ENCODE results near the gene GRB7. TPM values are rescaled to one million over a fixed set of nuclear protein-coding genes. Genes with fewer than 3 reads are reported as not detected.

The GRB7 gene
- total and polyA plus RNA-seq, 10 of the 15 experiments (the other 5 are each of a cell fraction or from before 2014, with no cell fraction given), result 0.05 to 0.34 (median 0.19) TPM; not detected in 4

GRCh38 chr17:39769974-39770587, 32.3 kb downstream of the GRB7 start:
- FAIRE-seq (peak; percentile 57), ATAC-seq (peak; percentile 81), DNase-seq (ENCODE audit: low read depth, low spot score) (peak; percentile 84)
- RAD21 ChIA-PET (ENCODE audit: unreplicated experiment), result interaction anchor here (1.0 to 2.2 kb wide), 9 partner anchors 8 to 169 kb away, joined by 3 to 21 read pairs (median 5); no protein-coding TSS in a partner anchor
- intact Hi-C loops (cut with micrococcal nuclease; ENCODE audit: unreplicated experiment), result loop anchor here (5.0 kb wide), 1 partner anchor 77 kb away; no protein-coding TSS in a partner anchor
- Histone ChIP-seq H3K9me3 (replicated peaks; ENCODE audit: control insufficient read depth, insufficient read depth, low read length) (no peaks in the 10 kb centered on the region), H3K9ac (ENCODE audit: control insufficient read depth, insufficient read depth, low read length) (peak overlapping the region; percentile 5; the same call in 1 of the 2 replicates), H2AFZ (ENCODE audit: control insufficient read depth, low read depth, low read length) (no peak overlapping the region), H3K4me2 (ENCODE audit: control insufficient read depth, insufficient read depth) (peak overlapping the region; percentile 97), H3K36me3 (ENCODE audit: control insufficient read depth in 2 of 2, insufficient read depth in 2 of 2, low read length in 1 of 2) (peaks cover 15 to 50% of the 10 kb centered on the region in 2 experiments), H3K27me3 (replicated peaks in 1 of 2; ENCODE audit: control insufficient read depth in 2 of 2, insufficient read depth in 2 of 2, low read length in 1 of 2) (no peaks in the 10 kb centered on the region), H4K20me1 (ENCODE audit: control insufficient read depth, insufficient read depth) (no peaks in the 10 kb centered on the region; the same call in 1 of the 2 replicates), H3K79me2 (ENCODE audit: control insufficient read depth, insufficient read depth, low read length) (peaks cover 96% of the 10 kb centered on the region), H3K27ac (ENCODE audit: control insufficient read depth, insufficient read depth) (peak overlapping the region; percentile 95), H3K4me1 (ENCODE audit: control insufficient read depth, insufficient read depth, low read length) (peaks cover 85% of the 10 kb centered on the region), H3K4me3 (peak overlapping the region; percentile 79; the same call in 1 of the 2 replicates)
- BruUV-seq (replicated peaks), result no TSS peak
- CTCF ChIA-PET, result interaction anchor here (0.6 to 1.9 kb wide), 9 partner anchors 9 to 94 kb away, joined by 3 to 14 read pairs (median 5); partner anchors contain the start of gene IKZF3
- under 1% methylated on average over 8 of the region's 8 CpGs for WGBS (ENCODE audit: insufficient coverage, insufficient replicate concordance, low lambda C conversion rate, missing lambda C conversion rate)
- POLR2A ChIA-PET, result interaction anchor here (0.6 to 1.9 kb wide), 10 partner anchors 9 to 95 kb away, joined by 3 to 7 read pairs (median 4); partner anchors contain the start of gene IKZF3
- in situ Hi-C loops (cut with MboI), result no loop called here
- SMC1A ChIA-PET (ENCODE audit: uncharacterized antibody, unreplicated experiment), result interaction anchor here (0.9 to 2.2 kb wide), 9 partner anchors 9 to 93 kb away, joined by 3 to 30 read pairs (median 3); no protein-coding TSS in a partner anchor
- TF ChIP-seq FOXK2 (IDR thresholded peaks at IDR 0.05) (no peak), MYC (IDR thresholded peaks at IDR 0.05; ENCODE audit: insufficient read depth, insufficient read length, insufficient replicate concordance, low read length, severe bottlenecking) (no peak), RAD21 (IDR thresholded peaks at IDR 0.05; ENCODE audit: insufficient read depth, low read depth, low read length) (no peak), JUNB (IDR thresholded peaks at IDR 0.05) (peak; percentile 87), NR2C1 (IDR thresholded peaks at IDR 0.05) (no peak), ZNF384 (IDR thresholded peaks at IDR 0.05; ENCODE audit: borderline replicate concordance, low read depth, low read length) (no peak), FOS (IDR thresholded peaks at IDR 0.05; ENCODE audit: borderline replicate concordance, extremely low read depth, insufficient read length) (no peak), CBFB (IDR thresholded peaks at IDR 0.05; ENCODE audit: low read depth) (peak; percentile 82; the same call in 1 of the 2 replicates), ETV6 (conservative IDR thresholded peaks at IDR 0.05 in 1 of 2, IDR thresholded peaks at IDR 0.05 in 1 of 2; ENCODE audit: borderline replicate concordance in 1 of 2, low read depth in 1 of 2) (peak in 1 of 2 experiments; percentile 80; a peak in 1 of 4 replicates), RELB (IDR thresholded peaks at IDR 0.05; ENCODE audit: low read depth) (peak; percentile 84), IKZF1 (conservative IDR thresholded peaks at IDR 0.05) (peak; percentile 87), RUNX3 (IDR thresholded peaks at IDR 0.05; ENCODE audit: low read length) (peak; percentile 98), STAT3 (IDR thresholded peaks at IDR 0.05; ENCODE audit: low read depth, low read length) (peak; percentile 70; the same call in 1 of the 2 replicates), CBX3 (IDR thresholded peaks at IDR 0.05; ENCODE audit: borderline replicate concordance, low read depth) (no peak), PAX5 (IDR thresholded peaks at IDR 0.05; ENCODE audit: borderline replicate concordance, low read depth, low read length) (peak; percentile 75; the same call in 1 of the 2 replicates), CHD2 (IDR thresholded peaks at IDR 0.05; ENCODE audit: borderline replicate concordance, low read depth, low read length) (no peak; the same call in 1 of the 2 replicates), RB1 (IDR thresholded peaks at IDR 0.05; ENCODE audit: borderline replicate concordance) (no peak), POLR2AphosphoS5 (IDR thresholded peaks at IDR 0.05; ENCODE audit: low read length) (no peak), ATF2 (IDR thresholded peaks at IDR 0.05; ENCODE audit: low read length) (peak; percentile 95), MTA3 (IDR thresholded peaks at IDR 0.05; ENCODE audit: borderline replicate concordance, low read length) (peak; percentile 81), MEF2A (IDR thresholded peaks at IDR 0.05; ENCODE audit: insufficient read depth, low read depth, low read length) (0 out of 2 replicates have a peak, but pooled peaks have one; percentile 18), PAX8 (IDR thresholded peaks at IDR 0.05) (no peak)
